HG02588 (cell line): Measurements from ENCODE around the gene DIP2C.
"Not testable (repeated sequence)": the region's sequence is repeated elsewhere in the genome, so short reads cannot be mapped to it uniquely, and the experiment has no call there.

Source experiments
- ATAC-seq: cut with Tn5 transposase; IDR thresholded peaks from one replicate; pipeline ENCODE4 v1.9.1; 2021; ENCODE audit warnings: mild to moderate bottlenecking, moderate library complexity; ENCODE audit not compliant: unreplicated experiment

The DIP2C gene

GRCh38 chr10:543862-544822 lies 145.3 kb downstream of the DIP2C start:
- no peak for ATAC-seq

GRCh38 chr10:543131-543530 lies 146.3 kb downstream of the DIP2C start:
- ATAC-seq = no peak

GRCh38 chr10:541750-542371 lies 147.6 kb downstream of the DIP2C start:
- ATAC-seq = no peak

- no peak for ATAC-seq
These were observed 148.4 kb downstream of the DIP2C start for GRCh38 chr10:541041-541440.

GRCh38 chr10:538895-539294 lies 150.6 kb downstream of the DIP2C start:
- ATAC-seq = no peak

GRCh38 chr10:536935-537334 lies 152.5 kb downstream of the DIP2C start:
- ATAC-seq = no peak

- no peak for ATAC-seq
These were observed 153.0 kb downstream of the DIP2C start for GRCh38 chr10:536371-536925.

- no peak for ATAC-seq
These were observed 153.5 kb downstream of the DIP2C start for GRCh38 chr10:535952-536351.

GRCh38 chr10:535051-535450 lies 154.4 kb downstream of the DIP2C start:
- no peak for ATAC-seq

GRCh38 chr10:534047-534566 lies 155.4 kb downstream of the DIP2C start:
- ATAC-seq = no peak

- no peak for ATAC-seq
These were observed 155.9 kb downstream of the DIP2C start for GRCh38 chr10:533611-534010.

- no peak for ATAC-seq
These were observed 156.3 kb downstream of the DIP2C start for GRCh38 chr10:533186-533585.

GRCh38 chr10:532331-532730 lies 157.1 kb downstream of the DIP2C start:
- ATAC-seq = not testable (repeated sequence)

GRCh38 chr10:531541-531940 lies 157.9 kb downstream of the DIP2C start:
- no peak for ATAC-seq

GRCh38 chr10:530717-531116 lies 158.8 kb downstream of the DIP2C start:
- ATAC-seq = no peak

GRCh38 chr10:529468-530230 lies 159.8 kb downstream of the DIP2C start:
- ATAC-seq = no peak

- no peak for ATAC-seq
These were observed 161.0 kb downstream of the DIP2C start for GRCh38 chr10:528173-529165.

- ATAC-seq = no peak
These were observed 162.1 kb downstream of the DIP2C start for GRCh38 chr10:527416-527815.

- ATAC-seq = no peak
These were observed 162.7 kb downstream of the DIP2C start for GRCh38 chr10:526651-527312.
